Measurements from ENCODE around the gene PKDREJ. TPM values are rescaled to one million over a fixed set of nuclear protein-coding genes. Genes with fewer than 3 reads are reported as not detected.

PKDREJ gene
- total RNA-seq, 4 donors from 2014 or later: 0.10 to 0.21 (median 0.11) TPM; not detected in 1

DNA sequence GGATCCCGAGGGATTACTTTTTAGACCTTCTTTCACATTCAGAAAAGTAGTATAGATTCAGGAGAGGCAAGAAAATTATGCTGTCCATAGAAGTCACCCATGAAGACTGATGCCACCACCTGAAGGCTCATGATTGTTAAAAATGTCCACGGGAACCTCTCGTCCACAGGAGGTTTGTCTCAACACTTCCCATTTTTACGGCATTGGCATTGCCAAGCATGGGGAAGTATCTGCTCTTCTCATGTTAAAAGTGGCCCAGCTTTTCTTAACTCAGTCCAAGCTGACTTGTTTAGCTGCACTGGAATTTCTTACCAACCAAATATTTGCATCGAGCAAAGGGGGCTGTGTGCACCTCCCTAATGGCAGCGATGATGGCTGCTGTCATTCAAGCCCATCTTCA, 22.6 kb downstream of the PKDREJ start:
- peaks cover 0 to 3% of the 10 kb centered on the region in 2 donors for H3K36me3 ChIP-seq
- intact Hi-C loops (cut with DNase I): no loop called here
- TF ChIP-seq, protein P1, sequence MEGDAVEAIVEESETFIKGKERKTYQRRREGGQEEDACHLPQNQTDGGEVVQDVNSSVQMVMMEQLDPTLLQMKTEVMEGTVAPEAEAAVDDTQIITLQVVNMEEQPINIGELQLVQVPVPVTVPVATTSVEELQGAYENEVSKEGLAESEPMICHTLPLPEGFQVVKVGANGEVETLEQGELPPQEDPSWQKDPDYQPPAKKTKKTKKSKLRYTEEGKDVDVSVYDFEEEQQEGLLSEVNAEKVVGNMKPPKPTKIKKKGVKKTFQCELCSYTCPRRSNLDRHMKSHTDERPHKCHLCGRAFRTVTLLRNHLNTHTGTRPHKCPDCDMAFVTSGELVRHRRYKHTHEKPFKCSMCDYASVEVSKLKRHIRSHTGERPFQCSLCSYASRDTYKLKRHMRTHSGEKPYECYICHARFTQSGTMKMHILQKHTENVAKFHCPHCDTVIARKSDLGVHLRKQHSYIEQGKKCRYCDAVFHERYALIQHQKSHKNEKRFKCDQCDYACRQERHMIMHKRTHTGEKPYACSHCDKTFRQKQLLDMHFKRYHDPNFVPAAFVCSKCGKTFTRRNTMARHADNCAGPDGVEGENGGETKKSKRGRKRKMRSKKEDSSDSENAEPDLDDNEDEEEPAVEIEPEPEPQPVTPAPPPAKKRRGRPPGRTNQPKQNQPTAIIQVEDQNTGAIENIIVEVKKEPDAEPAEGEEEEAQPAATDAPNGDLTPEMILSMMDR (IDR thresholded peaks at IDR 0.05): no peak
- TF ChIP-seq POLR2A (IDR thresholded peaks at IDR 0.05): no peak
- no peak overlapping the region for H3K4me3 ChIP-seq (replicated peaks in 1 of 3)
- 92 to 94% methylated on average over 6 of the region's 6 CpGs for WGBS, 2 donors
- no peak overlapping the region for H3K27ac ChIP-seq
- no peaks in the 10 kb centered on the region for H3K27me3 ChIP-seq
- peaks cover 0 to 5% of the 10 kb centered on the region in 2 donors for H3K4me1 ChIP-seq
- DNase-seq: no peak
- H3K9me3 ChIP-seq: no peaks in the 10 kb centered on the region

DNA sequence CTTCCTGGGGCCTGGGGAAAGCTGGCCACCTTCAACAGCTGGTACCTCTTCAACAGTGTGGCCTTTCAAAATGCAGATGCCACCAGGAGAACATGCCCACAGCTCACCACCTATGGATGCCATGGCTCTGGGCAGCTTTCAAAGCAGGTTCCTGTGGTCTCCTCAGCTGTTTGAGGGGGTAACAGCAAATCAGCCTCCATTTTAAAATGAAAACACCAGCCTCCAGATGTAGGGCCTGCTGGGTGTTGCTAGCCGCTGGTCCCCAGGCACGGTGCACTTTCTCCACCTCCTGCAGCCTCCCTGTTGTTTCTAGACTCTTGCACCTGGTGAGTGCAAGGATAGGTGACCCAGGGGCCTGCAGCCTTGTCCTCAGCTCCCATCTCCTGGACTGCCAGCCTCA, 23.1 kb downstream of the PKDREJ start:
- Histone ChIP-seq H3K4me1 (peaks cover 0 to under 1% of the 10 kb centered on the region in 2 donors), H3K4me3 (replicated peaks in 1 of 3) (no peak overlapping the region)
- TF ChIP-seq, protein P1 (IDR thresholded peaks at IDR 0.05): no peak

DNA sequence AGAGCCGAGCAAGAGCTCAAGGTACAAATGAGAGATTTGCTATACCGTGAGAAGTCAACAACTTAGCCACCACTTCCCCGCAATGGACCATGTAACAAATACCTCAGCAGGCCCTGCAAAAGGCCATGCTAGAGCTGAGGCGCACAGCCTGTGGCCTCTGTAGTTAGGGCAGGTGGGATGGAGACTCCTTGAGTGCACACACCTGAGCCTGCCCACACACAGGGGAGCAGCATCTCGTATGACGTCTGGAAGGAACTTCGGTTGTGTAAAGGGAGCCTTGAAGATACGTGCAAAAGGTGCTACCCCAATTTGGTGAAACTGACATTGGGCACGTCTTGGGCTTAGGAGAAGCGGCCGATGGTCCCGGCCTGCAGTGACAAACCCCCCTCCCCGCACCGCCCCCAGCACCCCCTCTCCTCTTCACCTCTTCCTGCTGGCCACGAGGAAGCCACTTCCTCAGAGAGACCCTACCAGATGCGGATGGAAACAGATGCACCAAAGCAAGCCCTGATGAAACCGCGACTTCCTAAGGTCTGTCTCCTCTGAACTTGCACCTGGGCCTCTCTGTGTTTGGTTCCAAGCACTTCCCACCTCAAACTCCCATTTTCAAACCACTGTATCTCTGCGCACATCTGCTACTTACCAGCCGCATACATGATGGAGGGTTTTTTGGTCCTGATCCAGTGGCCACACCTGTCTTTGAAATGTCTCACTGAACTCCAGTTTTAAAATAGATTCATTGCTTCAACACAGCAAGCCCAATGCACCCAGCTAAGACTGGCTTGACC, 23.7 kb downstream of the PKDREJ start:
- no peaks in the 10 kb centered on the region for H3K27me3 ChIP-seq
- intact Hi-C loops (cut with DNase I): no loop called here
- no peak for DNase-seq
- no peaks in the 10 kb centered on the region for H3K4me1 ChIP-seq
- no peak overlapping the region for H3K27ac ChIP-seq
- TF ChIP-seq POLR2A (IDR thresholded peaks at IDR 0.05): no peak
- TF ChIP-seq, protein P1 (IDR thresholded peaks at IDR 0.05): no peak
- H3K36me3 ChIP-seq: peaks cover 0 to 3% of the 10 kb centered on the region in 2 donors
- H3K4me3 ChIP-seq (replicated peaks in 1 of 3): no peak overlapping the region
- no peaks in the 10 kb centered on the region for H3K9me3 ChIP-seq
- WGBS, 2 donors: 89 to 92% methylated on average over 17 to 20 of the region's 20 CpGs

More for the DNA sequence above, 23.1 kb downstream of the PKDREJ start:
- H3K9me3 ChIP-seq: no peaks in the 10 kb centered on the region
- no peak for DNase-seq
- peaks cover 0 to 3% of the 10 kb centered on the region in 2 donors for H3K36me3 ChIP-seq
- intact Hi-C loops (cut with DNase I): no loop called here
- 100% methylated on average over 2 of the region's 2 CpGs for WGBS, 2 donors
- no peak overlapping the region for H3K27ac ChIP-seq
- no peaks in the 10 kb centered on the region for H3K27me3 ChIP-seq

DNA sequence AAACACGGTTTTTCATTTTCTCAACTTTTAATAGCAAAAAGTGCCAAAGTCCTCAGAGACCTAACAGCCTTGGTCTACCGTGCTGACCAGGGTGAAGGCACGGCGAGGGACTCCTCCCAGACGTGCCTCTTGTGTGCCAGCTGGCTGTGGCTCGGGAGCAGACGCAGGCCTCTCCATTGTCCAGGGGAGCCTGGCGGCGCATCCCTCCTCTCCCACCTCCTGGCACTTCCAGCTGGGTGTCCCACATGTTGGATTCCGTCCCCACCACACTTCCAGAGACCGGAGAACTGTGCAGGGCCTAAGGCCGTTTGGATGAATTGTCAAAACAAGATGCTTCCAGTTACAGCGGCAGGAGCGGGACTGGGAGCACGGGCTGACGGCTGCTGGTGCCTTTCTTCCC, 24.6 kb downstream of the PKDREJ start:
- Histone ChIP-seq H3K27me3 (no peaks in the 10 kb centered on the region), H3K27ac (no peak overlapping the region), H3K9me3 (no peaks in the 10 kb centered on the region), H3K36me3 (peaks cover 0 to 3% of the 10 kb centered on the region in 2 donors), H3K4me3 (replicated peaks in 1 of 3) (no peak overlapping the region), H3K4me1 (no peaks in the 10 kb centered on the region)
- DNase-seq: no peak
- 92 to 94% methylated on average over 16 of the region's 16 CpGs for whole genome bisulfite sequencing, 2 donors
- TF ChIP-seq POLR2A (IDR thresholded peaks at IDR 0.05): no peak
- TF ChIP-seq, protein P1 (IDR thresholded peaks at IDR 0.05): no peak
- intact Hi-C loops (cut with DNase I): no loop called here

DNA sequence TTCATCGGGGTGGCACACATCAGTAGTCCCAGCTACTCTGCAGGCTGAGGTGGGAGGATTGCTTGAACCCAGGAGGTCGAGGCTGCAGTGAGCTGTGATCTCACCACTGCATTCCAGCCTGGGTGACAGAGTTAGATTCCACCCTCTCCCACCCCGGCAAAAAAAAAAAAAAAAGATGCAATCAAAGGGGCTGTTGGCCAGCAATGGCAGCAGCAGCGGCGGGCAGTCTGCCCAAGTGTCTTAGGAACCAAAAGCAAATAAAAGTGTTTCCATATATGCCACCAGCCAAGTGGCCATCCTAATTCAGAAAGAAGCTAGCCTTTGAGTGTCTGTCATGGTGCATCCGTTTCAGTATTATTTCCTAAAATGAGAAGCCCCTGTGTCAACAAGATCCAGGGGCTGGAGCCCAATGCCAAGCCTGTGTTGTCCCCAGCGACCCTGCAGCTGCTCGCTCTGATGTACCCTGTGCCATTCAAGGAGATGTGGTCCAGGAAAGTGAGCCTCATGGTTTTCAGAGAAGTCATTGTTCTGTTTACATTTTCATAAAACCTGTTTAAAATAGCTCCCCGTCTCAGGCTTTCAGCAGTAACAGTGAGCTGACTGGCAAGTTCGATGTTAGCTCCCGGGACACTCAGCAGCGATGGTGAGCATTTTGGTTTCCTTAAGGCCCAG, 25.6 kb downstream of the PKDREJ start:
- 87 to 96% methylated on average over 12 of the region's 12 CpGs for WGBS, 2 donors
- intact Hi-C loops (cut with DNase I): no loop called here

More for the DNA sequence above, 25.6 kb downstream of the PKDREJ start:
- no peak overlapping the region for H3K27ac ChIP-seq
- no peaks in the 10 kb centered on the region for H3K27me3 ChIP-seq
- peaks cover 0 to 3% of the 10 kb centered on the region in 2 donors for H3K36me3 ChIP-seq
- no peaks in the 10 kb centered on the region for H3K9me3 ChIP-seq
- TF ChIP-seq, protein P1 (IDR thresholded peaks at IDR 0.05): no peak
- DNase-seq: no peak
- no peak overlapping the region for H3K4me3 ChIP-seq (replicated peaks in 1 of 3)
- peaks cover 0 to 4% of the 10 kb centered on the region in 2 donors for H3K4me1 ChIP-seq

Measured in thyroid gland (tissue), 4 donors.